DMS114 treated with DMSO at 0.1 percent for 48 hours (cell line): ENCODE measurements around the gene NDUFS6.
"Not testable (repeated sequence)": the region's sequence is repeated elsewhere in the genome, so short reads cannot be mapped to it uniquely, and the experiment has no call there.

Experiments used
- DNase-seq: peaks from one replicate; lab custom pipeline; 2025; ENCODE audit not compliant: unreplicated experiment; lab: John Stamatoyannopoulos, UW

Gene NDUFS6

DNA sequence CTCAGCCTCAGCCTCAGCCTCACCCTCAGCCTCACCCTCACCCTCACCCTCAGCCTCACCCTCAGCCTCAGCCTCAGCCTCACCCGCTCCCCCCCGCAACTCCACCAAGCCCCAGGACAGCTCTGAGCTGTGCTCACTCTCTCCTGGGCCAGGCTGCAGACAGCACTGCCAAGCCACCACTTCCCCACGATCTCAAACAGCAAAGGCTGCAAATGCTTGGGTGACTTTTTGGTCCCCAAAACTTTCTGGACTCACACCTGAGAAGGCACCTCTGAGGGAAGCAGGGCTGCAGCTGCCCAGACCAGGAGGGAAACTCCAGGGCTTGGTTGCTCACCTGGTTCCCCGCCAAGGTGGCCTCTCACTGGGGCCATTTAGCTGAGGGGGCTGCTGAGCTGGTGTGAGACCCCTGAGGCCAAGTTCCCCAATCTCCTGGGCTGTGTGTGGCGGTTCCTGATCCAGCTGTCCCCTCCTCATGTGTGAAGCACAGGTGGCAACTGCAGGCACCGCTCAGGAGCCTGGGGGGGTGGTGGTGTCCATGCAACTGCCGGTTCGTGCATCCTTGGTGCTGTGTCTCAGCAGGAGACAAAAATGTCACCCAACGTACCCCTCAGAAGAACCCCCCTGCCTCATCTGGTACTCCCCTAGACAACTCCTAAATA is 19.4 kb upstream of the NDUFS6 start:
- DNase-seq, result no peak

DNA sequence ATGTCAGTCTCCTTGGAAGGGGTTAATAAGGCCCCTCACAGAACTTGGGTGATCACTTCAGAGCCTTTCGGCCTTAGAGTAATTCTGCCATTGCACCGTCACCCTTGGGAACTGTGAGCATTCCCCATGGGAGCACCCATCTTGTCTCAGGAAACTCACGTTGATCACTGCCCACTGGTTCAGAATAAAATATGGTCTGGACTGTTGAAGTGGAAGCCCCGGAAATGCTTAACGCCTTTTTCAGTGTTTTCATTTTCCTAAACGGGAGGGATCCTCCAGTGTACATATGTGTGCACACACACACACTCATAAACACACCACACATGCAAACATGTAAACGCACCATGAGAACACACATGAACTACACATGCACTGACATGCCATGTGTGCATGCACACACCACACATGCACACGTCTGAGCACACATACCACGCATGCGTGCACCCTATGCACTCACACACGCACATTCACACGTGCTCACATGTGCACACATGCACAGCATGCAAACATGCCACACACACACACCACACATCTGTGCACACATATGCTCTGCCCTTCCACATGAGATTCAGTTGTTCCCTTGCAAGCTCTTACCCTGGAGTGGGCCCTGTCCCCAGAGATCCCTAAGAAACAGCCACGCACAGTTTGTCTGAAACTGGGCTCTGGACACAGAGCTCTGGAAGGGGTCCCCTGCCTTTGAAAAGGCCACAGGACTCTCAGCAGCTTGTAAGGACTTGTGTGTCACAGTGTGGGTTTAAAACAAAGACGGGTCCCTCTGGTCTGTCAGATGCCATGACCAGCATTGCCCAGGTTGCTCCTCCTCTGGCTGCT is 18.6 kb upstream of the NDUFS6 start:
- DNase-seq, result no peak

- DNase-seq, result no peak
These were observed 18.0 kb upstream of the NDUFS6 start for GRCh38 chr5:1783216-1783554.

GRCh38 chr5:1784197-1785050 is 16.8 kb upstream of the NDUFS6 start:
- DNase-seq, result no peak

- no peak for DNase-seq
These were observed 16.1 kb upstream of the NDUFS6 start for GRCh38 chr5:1785062-1785461.

DNA sequence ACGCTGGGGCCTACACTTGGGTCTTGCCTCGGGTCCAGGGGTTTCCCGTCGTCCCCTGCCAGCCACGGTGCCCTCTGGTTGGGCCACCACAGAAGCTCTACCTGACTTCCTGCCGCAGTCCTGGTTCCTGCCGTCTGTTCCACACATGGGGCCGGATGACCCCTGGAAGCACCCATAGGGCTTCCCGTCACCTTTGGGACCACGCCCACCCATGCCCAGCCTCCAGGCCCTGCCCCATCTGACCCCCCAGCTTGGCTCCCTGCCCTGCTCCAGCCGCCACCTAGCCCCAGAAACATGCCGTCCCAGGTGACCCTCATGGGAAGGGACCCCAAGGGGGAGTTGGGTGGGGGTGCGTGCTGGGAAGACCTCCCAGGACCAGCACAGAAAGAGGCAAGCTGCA is 15.2 kb upstream of the NDUFS6 start:
- DNase-seq, result no peak

DNA sequence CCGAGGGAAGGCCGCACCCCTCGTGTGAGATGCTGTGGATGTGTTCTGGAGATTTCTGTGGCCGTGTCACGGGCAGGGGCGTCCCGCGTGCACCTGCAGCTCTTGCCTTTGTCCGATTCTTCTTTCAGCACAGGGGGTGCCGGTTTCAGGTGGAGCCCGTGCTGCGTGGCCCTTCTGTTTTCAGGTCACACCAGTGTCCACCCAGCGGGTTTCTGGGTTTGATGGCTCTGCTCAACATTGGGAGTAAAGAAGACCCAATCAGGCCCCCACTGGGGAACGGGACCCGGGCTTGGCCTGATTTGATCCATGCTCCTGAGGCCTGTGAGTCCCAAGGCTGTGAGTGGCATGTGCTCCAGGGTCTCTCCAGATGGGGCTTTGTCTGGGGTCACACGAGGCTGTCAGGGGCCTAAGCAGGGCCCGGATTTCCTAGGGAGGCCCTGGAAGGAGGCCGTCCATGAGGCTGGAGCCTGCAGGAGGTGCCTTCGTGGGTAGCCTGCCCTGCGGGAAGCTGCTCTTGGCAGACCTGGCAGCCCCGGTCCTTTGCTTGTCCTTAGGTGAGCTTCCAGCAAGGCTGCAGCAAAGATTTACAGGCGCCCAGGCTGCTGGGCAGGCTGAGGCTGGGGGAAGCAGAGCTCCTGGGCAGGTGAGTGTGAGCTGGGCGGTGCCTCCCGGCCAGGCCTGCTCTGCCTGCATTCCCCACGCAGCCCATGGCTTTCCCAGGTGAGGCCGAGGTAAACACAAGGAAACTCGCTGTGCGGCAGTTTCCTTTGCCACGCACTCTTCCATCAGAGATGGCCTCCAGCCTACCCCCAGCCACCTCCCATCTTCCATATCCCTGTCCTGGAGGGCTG is 14.4 kb upstream of the NDUFS6 start:
- no peak for DNase-seq

- no peak for DNase-seq
These were observed 13.6 kb upstream of the NDUFS6 start for GRCh38 chr5:1787472-1788047.

DNA sequence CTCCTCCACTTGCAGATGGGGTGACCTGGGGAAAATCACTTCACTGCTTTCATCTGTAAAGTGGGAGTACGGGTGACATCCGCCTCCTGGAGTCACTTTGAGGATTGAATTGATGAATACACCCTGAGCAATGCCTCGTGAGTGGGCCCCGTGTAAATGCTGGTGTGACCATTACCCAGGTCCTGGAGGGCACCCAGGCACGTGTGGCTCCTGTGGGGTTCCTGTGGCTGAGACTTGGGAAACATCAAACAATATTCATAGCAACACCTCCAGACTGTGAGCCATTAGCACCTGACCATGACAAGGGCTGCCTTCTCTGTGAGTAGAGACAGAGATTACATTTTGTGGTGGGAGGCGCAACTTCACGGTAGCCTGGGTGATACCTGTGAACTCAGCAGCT is 13.0 kb upstream of the NDUFS6 start:
- DNase-seq, result no peak

- no peak for DNase-seq
These were observed 12.4 kb upstream of the NDUFS6 start for GRCh38 chr5:1788828-1789227.

- not testable (repeated sequence) for DNase-seq
These were observed 11.8 kb upstream of the NDUFS6 start for GRCh38 chr5:1789438-1789833.

DNA sequence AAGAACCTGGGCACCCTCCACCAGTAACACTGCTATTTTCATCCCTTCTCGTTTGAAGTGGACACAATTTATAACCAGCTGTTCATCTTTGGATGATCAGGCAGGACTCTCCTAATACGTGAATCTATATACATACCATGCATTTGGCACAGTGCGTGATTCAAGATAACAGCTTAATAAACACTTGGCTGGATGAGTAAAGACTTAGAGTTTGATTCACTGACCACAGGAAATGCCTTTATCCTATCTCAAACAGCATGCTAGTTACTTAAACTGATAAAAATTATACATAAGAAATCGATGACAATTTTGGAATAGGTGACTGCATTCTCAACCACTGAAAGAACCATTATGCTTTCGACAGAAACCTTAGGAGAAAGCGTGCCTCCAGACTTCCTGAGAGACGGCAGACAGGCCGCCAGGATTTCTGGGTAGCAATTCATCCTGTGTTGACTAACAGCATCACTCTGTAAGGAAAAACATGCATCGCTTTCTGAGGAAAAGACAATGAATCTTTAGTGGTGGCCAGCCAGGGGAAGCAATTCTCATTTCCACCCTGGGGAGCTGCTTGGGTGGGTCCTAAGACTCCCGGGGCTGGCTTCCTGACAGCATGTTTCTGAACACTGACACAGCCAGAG is 11.3 kb upstream of the NDUFS6 start:
- no peak for DNase-seq

DNA sequence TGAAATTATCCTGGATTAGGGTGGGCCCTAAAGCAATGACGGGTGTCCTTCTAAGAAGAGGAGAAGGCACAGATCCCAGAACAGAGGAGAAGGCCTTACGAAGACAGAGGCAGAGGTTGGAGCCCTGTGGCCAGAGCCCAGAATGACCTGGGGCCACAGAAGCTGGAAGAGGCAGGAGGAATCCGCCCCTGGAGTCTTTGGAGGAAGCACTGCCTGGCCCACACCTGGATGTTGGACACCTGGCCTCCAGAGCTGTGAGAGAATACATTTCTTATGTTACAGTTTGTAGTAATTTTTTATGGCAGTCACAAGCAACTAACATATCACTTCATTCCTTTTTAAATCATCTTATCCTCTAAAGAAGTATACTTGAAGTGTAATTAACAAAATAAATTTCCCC is 10.0 kb upstream of the NDUFS6 start:
- no peak for DNase-seq

DNA sequence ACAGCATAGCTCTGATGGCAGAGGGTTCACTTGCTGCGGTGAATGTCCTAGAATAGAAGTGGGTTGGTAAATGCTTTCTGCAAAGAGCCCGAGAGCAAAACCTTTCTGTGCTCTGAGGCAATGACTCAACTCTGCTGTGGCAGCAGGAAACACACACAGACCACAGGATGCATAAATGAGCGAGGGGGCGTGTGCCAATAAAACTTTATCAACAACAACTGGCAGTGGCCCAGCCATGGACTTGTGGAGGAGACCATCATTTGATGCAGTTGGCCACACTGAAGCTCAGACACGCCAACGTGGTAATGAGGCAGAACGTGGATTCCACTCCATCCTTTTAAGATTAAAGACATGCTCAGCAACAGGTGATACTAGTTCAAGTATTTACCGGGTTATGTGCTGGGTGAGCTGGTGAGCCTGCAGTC is 8.4 kb upstream of the NDUFS6 start:
- no peak for DNase-seq

DNA sequence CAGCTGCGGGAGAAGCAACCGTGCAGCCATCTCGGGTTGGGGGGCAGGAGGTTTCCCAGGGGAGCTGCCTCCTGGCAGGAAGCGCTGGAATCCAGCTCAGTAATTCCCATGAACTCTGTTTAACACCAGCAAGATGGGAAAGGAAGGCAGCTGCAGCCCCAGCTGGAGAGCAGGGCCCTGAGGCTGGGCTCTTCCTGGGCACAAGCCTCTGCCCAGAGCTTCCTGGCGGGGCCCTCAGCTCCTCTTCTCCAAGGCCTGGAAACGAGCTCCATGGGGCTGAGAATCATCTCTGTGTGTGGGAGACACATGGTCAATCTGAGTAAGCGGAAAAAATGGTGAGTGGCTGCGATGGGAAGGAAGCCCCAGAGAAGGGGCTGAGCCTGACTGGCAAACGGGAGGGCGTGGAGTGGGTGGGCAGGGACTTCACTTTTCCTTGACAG is 7.9 kb upstream of the NDUFS6 start:
- DNase-seq, result no peak

DNA sequence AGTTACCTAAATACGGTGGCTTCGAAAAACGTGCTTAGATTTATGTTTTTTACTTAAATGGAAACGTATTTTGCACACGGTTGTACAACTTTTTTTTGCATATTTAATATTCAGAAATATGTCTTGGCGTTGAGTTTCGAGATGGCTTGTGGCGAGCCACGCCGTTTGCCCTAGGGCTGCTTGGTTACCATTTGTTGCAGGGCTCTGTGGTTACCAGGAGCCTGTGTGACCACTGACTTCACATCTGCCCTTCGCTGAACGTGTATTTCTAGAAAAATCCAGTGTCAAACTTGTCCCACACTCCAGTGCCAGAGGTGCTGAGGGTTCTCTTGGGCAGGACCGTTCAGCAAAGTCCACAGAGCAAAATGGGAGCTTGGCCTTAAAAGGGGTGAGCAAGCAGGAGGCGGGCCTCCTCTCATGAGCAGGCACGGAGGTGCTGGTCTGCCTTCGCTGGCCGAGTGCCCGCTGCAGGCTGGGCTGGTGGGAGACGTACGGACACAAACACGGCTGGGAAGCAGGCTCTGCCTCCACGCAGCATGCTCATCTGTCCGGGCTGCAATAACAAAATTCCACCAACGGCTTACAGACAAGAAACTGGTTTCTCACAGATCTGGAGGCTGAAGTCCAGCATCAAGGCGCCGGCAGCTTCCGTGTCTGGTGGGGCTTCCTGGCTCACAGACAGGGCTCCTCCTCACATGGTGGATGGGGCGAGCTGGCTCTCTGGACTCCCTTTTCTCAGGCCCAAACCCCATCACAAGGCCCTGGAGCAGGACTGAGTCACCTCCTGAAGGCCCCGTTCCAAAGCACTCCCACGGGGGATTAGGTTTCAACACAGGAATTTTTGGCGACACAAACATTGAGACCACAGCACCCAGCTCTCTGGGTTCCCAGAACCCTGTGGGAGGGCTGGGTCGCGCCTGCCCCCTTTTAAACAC is 7.0 kb upstream of the NDUFS6 start:
- no peak for DNase-seq

DNA sequence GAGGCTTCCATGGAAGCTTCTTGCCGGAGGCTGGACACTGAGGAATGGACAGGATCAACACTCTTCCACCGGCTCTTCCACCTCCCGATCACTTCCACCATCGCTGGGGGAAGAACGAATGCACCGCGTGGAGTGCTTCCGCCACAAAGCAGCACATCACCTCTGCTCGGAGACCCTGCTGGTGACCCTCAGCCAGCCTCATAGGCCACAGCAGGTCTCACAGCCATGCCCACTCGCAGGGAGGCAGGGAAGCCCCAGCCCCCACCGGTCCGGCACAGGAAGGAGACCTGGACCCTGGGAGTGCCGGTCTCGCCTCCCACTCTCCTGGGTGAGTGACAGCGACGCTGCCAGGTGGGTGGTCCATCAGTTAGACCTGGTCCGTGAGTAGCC is 6.3 kb upstream of the NDUFS6 start:
- DNase-seq, result no peak

GRCh38 chr5:1795506-1795905 is 5.7 kb upstream of the NDUFS6 start:
- DNase-seq, result no peak

GRCh38 chr5:1795931-1796330 is 5.3 kb upstream of the NDUFS6 start:
- no peak for DNase-seq
